WTC11 (cell line): Measurements from ENCODE around the gene AHNAK2. TPM values are rescaled to one million over a fixed set of nuclear protein-coding genes. Genes with fewer than 3 reads are reported as not detected.

Experiments
- ATAC-seq: fragments of 200-7000 bp; cut with Tn5 transposase; 2 replicates; pipeline ENCODE4 v1.10.0; 2021; ENCODE audit warnings: mild to moderate bottlenecking, moderate library complexity
- CTCF ChIA-PET: fragments of 300-600 bp; sonication (Branson Sonifier 250); formaldehyde crosslinking; loops from one replicate; lab custom pipeline; 2021; ENCODE audit warnings: antibody characterized with exemption; lab: Charles Lee
- POLR2A ChIA-PET: fragments of 350-600 bp; sonication (Branson Sonifier 250); formaldehyde crosslinking; loops from one replicate; lab custom pipeline; 2021; ENCODE audit warnings: antibody characterized with exemption; lab: Charles Lee
- DNase-seq: peaks from one replicate; pipeline ENCODE4 v3.0.0; 2021; ENCODE audit warnings: low spot score
- H3K27ac Mint-ChIP-seq: 2 replicates; pipeline ENCODE4 v1.8.0; 2021; ENCODE audit warnings: mixed read lengths
- H3K27me3 Mint-ChIP-seq: 2 replicates; pipeline ENCODE4 v1.8.0; 2021; ENCODE audit warnings: low read depth, mild to moderate bottlenecking, moderate library complexity, mixed read lengths
- H3K36me3 Mint-ChIP-seq: 2 replicates; pipeline ENCODE4 v1.8.0; 2021; ENCODE audit warnings: mixed read lengths
- H3K4me1 Mint-ChIP-seq: 2 replicates; pipeline ENCODE4 v1.8.0; 2022; ENCODE audit warnings: mixed read lengths
- H3K4me3 Mint-ChIP-seq: 2 replicates; pipeline ENCODE4 v1.8.0; 2021; ENCODE audit warnings: mild to moderate bottlenecking, moderate library complexity, mixed read lengths
- H3K9me3 Mint-ChIP-seq: 2 replicates; pipeline ENCODE4 v1.8.0; 2021; ENCODE audit warnings: mixed read lengths
- ATF6 ChIP-seq: sonication (generic); formaldehyde crosslinking; IDR thresholded peaks from 2 replicates; pipeline ENCODE4 v1.8.1; 2023; ENCODE audit warnings: mild to moderate bottlenecking, missing genetic modification reagents
- CREB1 ChIP-seq: sonication (generic); formaldehyde crosslinking; IDR thresholded peaks from 2 replicates; pipeline ENCODE4 v1.8.0; 2023; ENCODE audit warnings: mild to moderate bottlenecking, missing genetic modification reagents
- E2F1 ChIP-seq: sonication (generic); formaldehyde crosslinking; IDR thresholded peaks from 2 replicates; pipeline ENCODE4 v1.8.0; 2022; ENCODE audit warnings: mild to moderate bottlenecking, missing genetic modification reagents
- FOXJ3 ChIP-seq: sonication (generic); formaldehyde crosslinking; IDR thresholded peaks from 2 replicates; pipeline ENCODE4 v1.9.0; 2021; ENCODE audit warnings: missing genetic modification reagents, mild to moderate bottlenecking, borderline replicate concordance
- FOXK1 ChIP-seq: sonication (generic); formaldehyde crosslinking; IDR thresholded peaks from 2 replicates; pipeline ENCODE4 v1.8.0; 2022; ENCODE audit warnings: mild to moderate bottlenecking, moderate library complexity, missing genetic modification reagents
- GTF2I ChIP-seq: fragments of 250-450 bp; sonication (Bioruptor Pico); conservative IDR thresholded peaks from 2 replicates; pipeline ENCODE4 v1.4.0; 2021; ENCODE audit warnings: mild to moderate bottlenecking
- MAX ChIP-seq: sonication (generic); formaldehyde crosslinking; IDR thresholded peaks from 2 replicates; pipeline ENCODE4 v1.8.0; 2022; ENCODE audit warnings: mild to moderate bottlenecking, missing genetic modification reagents
- MYBL2 ChIP-seq: sonication (generic); formaldehyde crosslinking; IDR thresholded peaks from 2 replicates; pipeline ENCODE4 v1.8.1; 2023; ENCODE audit warnings: mild to moderate bottlenecking, moderate library complexity, missing genetic modification reagents
- NFE2L1 ChIP-seq: sonication (generic); formaldehyde crosslinking; IDR thresholded peaks from 2 replicates; pipeline ENCODE4 v1.8.1; 2023; ENCODE audit warnings: missing genetic modification reagents
- NR3C1 ChIP-seq: sonication (generic); formaldehyde crosslinking; conservative IDR thresholded peaks from 2 replicates; pipeline ENCODE4 v1.8.1; 2023; ENCODE audit warnings: low read depth, mild to moderate bottlenecking, missing genetic modification reagents
- PRDM15 ChIP-seq: sonication (generic); formaldehyde crosslinking; IDR thresholded peaks from 2 replicates; pipeline ENCODE4 v1.8.0; 2022; ENCODE audit warnings: missing genetic modification reagents
- RELA ChIP-seq: sonication (generic); formaldehyde crosslinking; IDR thresholded peaks from 2 replicates; pipeline ENCODE4 v1.8.1; 2022; ENCODE audit warnings: missing genetic modification reagents, mild to moderate bottlenecking, borderline replicate concordance
- SMAD4 ChIP-seq: sonication (generic); formaldehyde crosslinking; IDR thresholded peaks from 2 replicates; pipeline ENCODE4 v1.8.0; 2022; ENCODE audit warnings: mild to moderate bottlenecking, missing genetic modification reagents
- STAT6 ChIP-seq: sonication (generic); formaldehyde crosslinking; conservative IDR thresholded peaks from 2 replicates; pipeline ENCODE4 v1.8.1; 2023; ENCODE audit warnings: mild to moderate bottlenecking, low read depth, missing genetic modification reagents, moderate library complexity
- USF2 ChIP-seq: sonication (generic); formaldehyde crosslinking; IDR thresholded peaks from 2 replicates; pipeline ENCODE4 v1.8.1; 2023; ENCODE audit warnings: mild to moderate bottlenecking, missing genetic modification reagents, moderate library complexity
- ZNF232 ChIP-seq: sonication (generic); formaldehyde crosslinking; IDR thresholded peaks from 2 replicates; pipeline ENCODE4 v1.8.0; 2022; ENCODE audit warnings: mild to moderate bottlenecking, missing genetic modification reagents
- ZNF425 ChIP-seq: fragments of 250-450 bp; sonication (Bioruptor Pico); conservative IDR thresholded peaks from 2 replicates; pipeline ENCODE4 v1.9.0; 2021; ENCODE audit warnings: mild to moderate bottlenecking
- ZNF671 ChIP-seq: fragments of 250-450 bp; sonication (Bioruptor Pico); IDR thresholded peaks from 2 replicates; pipeline ENCODE4 v1.8.0; 2021; ENCODE audit warnings: mild to moderate bottlenecking
- ZSCAN18 ChIP-seq: fragments of 250-450 bp; sonication (Bioruptor Pico); IDR thresholded peaks from 2 replicates; pipeline ENCODE4 v2.1.2; 2022; ENCODE audit warnings: mild to moderate bottlenecking, moderate library complexity
- total RNA-seq: library from RNA; stranded (reverse); gene quantifications from 3 replicates; pipeline ENCODE4 v1.2.3, GENCODE V29; 2021

Gene AHNAK2
- total RNA-seq, 1 experiment from 2014 or later: 3.5 TPM

- no peak for TF ChIP-seq PRDM15
- TF ChIP-seq NR3C1 (CRISPR knock-in tag): no peak
- TF ChIP-seq GTF2I (CRISPR knock-in tag): no peak
- TF ChIP-seq FOXK1 (CRISPR knock-in tag): no peak
- no peak for TF ChIP-seq CREB1 (CRISPR knock-in tag)
- TF ChIP-seq ATF6: no peak
- no peak for TF ChIP-seq ZNF671
- TF ChIP-seq RELA (CRISPR knock-in tag): no peak
- TF ChIP-seq FOXJ3 (CRISPR knock-in tag): no peak
- no peak for TF ChIP-seq SMAD4
- TF ChIP-seq USF2 (CRISPR knock-in tag): no peak
- TF ChIP-seq NFE2L1 (CRISPR knock-in tag): no peak
- TF ChIP-seq STAT6 (CRISPR knock-in tag): no peak
- no peak for TF ChIP-seq MAX
- TF ChIP-seq ZNF232 (CRISPR knock-in tag): no peak
- TF ChIP-seq MYBL2 (CRISPR knock-in tag): no peak
- TF ChIP-seq E2F1: no peak
- TF ChIP-seq ZNF425 (CRISPR knock-in tag): no peak
- TF ChIP-seq ZSCAN18 (CRISPR knock-in tag): no peak
- ATAC-seq (no peak), DNase-seq (no peak)
- peaks cover 3% of the 10 kb centered on the region for H3K27me3 Mint-ChIP-seq
- H3K4me3 Mint-ChIP-seq: no peak overlapping the region
- no peaks in the 10 kb centered on the region for H3K36me3 Mint-ChIP-seq
- ChIA-PET CTCF (interaction anchor here (0.9 kb wide), 1 partner anchor 21 kb away, joined by 3 read pairs; no protein-coding TSS in a partner anchor), POLR2A (no interaction called here)
- no peaks in the 10 kb centered on the region for H3K9me3 Mint-ChIP-seq
- no peak overlapping the region for H3K27ac Mint-ChIP-seq
- no peaks in the 10 kb centered on the region for H3K4me1 Mint-ChIP-seq
Measured at GRCh38 chr14:104954746-104955395, 23.3 kb downstream of the AHNAK2 start.
